Ishikawa (cell line): Measurements from ENCODE around the gene PGM1.

Experiments
- CEBPB ChIP-seq: IDR thresholded peaks from 2 replicates; pipeline ENCODE4 v1.6.1; 2012
- NFIC ChIP-seq: IDR thresholded peaks from 2 replicates; pipeline ENCODE4 v1.6.1; 2012
- RAD21 ChIP-seq: IDR thresholded peaks from 2 replicates; pipeline ENCODE4 v1.6.1; 2012; ENCODE audit warnings: low read depth
- REST ChIP-seq: IDR thresholded peaks from 2 replicates; pipeline ENCODE4 v1.6.1; 2012; ENCODE audit warnings: low read depth, mild to moderate bottlenecking
- TAF1 ChIP-seq: IDR thresholded peaks from 2 replicates; pipeline ENCODE4 v1.6.1; 2012; ENCODE audit warnings: low read depth, mild to moderate bottlenecking
- USF1 ChIP-seq: IDR thresholded peaks from 2 replicates; pipeline ENCODE4 v1.6.1; 2012
- YY1 ChIP-seq: IDR thresholded peaks from 2 replicates; pipeline ENCODE4 v1.6.1; 2012; ENCODE audit warnings: low read depth

GRCh38 chr1:63665824-63666223 lies 72.6 kb downstream of the PGM1 start:
- TF ChIP-seq YY1 = no peak
- no peak for TF ChIP-seq TAF1
- TF ChIP-seq CEBPB = no peak
- no peak for TF ChIP-seq REST
- no peak for TF ChIP-seq NFIC
- TF ChIP-seq USF1 = no peak
- no peak for TF ChIP-seq RAD21
